AG09319 (cell line): ENCODE measurements around the gene PPP1R15A.
"Not testable (repeated sequence)": the region's sequence is repeated elsewhere in the genome, so short reads cannot be mapped to it uniquely, and the experiment has no call there.

Experiments
- DNase-seq: peaks from one replicate; pipeline ENCODE4 v3.0.0-alpha.2; 2010; ENCODE audit warnings: low read depth; ENCODE audit errors: extremely low read depth
- CTCF ChIP-seq: IDR thresholded peaks from 2 replicates; pipeline ENCODE4 v1.5.1; 2011; ENCODE audit warnings: low read depth, mild to moderate bottlenecking, inconsistent platforms, low read length, moderate library complexity

The PPP1R15A gene

GRCh38 chr19:48878196-48879024 lies 6.2 kb downstream of the PPP1R15A start:
- DNase-seq: no peak
- TF ChIP-seq CTCF: no peak

GRCh38 chr19:48879025-48879637 lies 6.9 kb downstream of the PPP1R15A start:
- no peak for DNase-seq
- TF ChIP-seq CTCF: no peak

GRCh38 chr19:48879696-48880095 lies 7.5 kb downstream of the PPP1R15A start:
- not testable (repeated sequence) for DNase-seq

- TF ChIP-seq CTCF: no peak
- no peak for DNase-seq
Measured at GRCh38 chr19:48881741-48882657, 9.8 kb downstream of the PPP1R15A start.

- DNase-seq: no peak
Measured at GRCh38 chr19:48883726-48884125, 11.5 kb downstream of the PPP1R15A start.

GRCh38 chr19:48887861-48888612 lies 15.8 kb downstream of the PPP1R15A start:
- no peak for DNase-seq
- TF ChIP-seq CTCF: no peak

More at GRCh38 chr19:48883726-48884125, 11.5 kb downstream of the PPP1R15A start:
- no peak for TF ChIP-seq CTCF

GRCh38 chr19:48889496-48889895 lies 17.3 kb downstream of the PPP1R15A start:
- DNase-seq: not testable (repeated sequence)
